Fibroblast of skin of left biceps (primary cell): ENCODE data around the gene RNF215.

Experiments
- DNase-seq, 2 experiments: peaks; one replicate each; pipeline ENCODE4 v3.0.0-alpha.2; 2013; ENCODE audit warnings: low read depth in 2 of 2

RNF215 gene

GRCh38 chr22:30332551-30332950 lies 54.7 kb downstream of the RNF215 start:
- no peak for DNase-seq
